Karpas-422 (cell line): Measurements from ENCODE around the gene FAM241B. TPM values are rescaled to one million over a fixed set of nuclear protein-coding genes. Genes with fewer than 3 reads are reported as not detected.

Experiments used
- DNase-seq: peaks from one replicate; pipeline ENCODE4 v3.0.0-alpha.2; 2015
- H2AFZ ChIP-seq: fragments of 200-600 bp; sonication (generic); 2 replicates; pipeline ENCODE4 v1.6.1; 2014; ENCODE audit warnings: antibody characterized with exemption, low read length, mixed read lengths
- H3K27ac ChIP-seq: fragments of 200-600 bp; sonication (generic); 2 replicates; pipeline ENCODE4 v1.5.1; 2014; ENCODE audit warnings: mild to moderate bottlenecking, low read length, moderate library complexity
- H3K27me3 ChIP-seq: fragments of 200-600 bp; sonication (generic); 2 replicates; pipeline ENCODE4 v1.6.1; 2014; ENCODE audit warnings: low read length, mixed read lengths
- H3K36me3 ChIP-seq: fragments of 200-600 bp; sonication (generic); 2 replicates; pipeline ENCODE4 v1.6.1; 2014; ENCODE audit warnings: low read length, mixed read lengths; ENCODE audit not compliant: insufficient read depth
- H3K4me1 ChIP-seq: fragments of 200-600 bp; sonication (generic); 2 replicates; pipeline ENCODE4 v1.6.1; 2014; ENCODE audit warnings: mild to moderate bottlenecking, low read length, mixed read lengths
- H3K4me2 ChIP-seq: fragments of 200-600 bp; sonication (generic); 2 replicates; pipeline ENCODE4 v1.6.1; 2014; ENCODE audit warnings: low read length, low read depth, mild to moderate bottlenecking; ENCODE audit not compliant: poor library complexity, severe bottlenecking
- H3K4me3 ChIP-seq: fragments of 200-600 bp; sonication (generic); 2 replicates; pipeline ENCODE4 v1.5.1; 2014; ENCODE audit warnings: mild to moderate bottlenecking, antibody characterized with exemption, low read length, mixed read lengths
- H3K79me2 ChIP-seq: fragments of 200-600 bp; sonication (generic); 2 replicates; pipeline ENCODE4 v1.6.1; 2014; ENCODE audit warnings: mild to moderate bottlenecking, low read length, mixed read lengths
- H3K9ac ChIP-seq: fragments of 200-600 bp; sonication (generic); 2 replicates; pipeline ENCODE4 v1.6.0; 2014; ENCODE audit warnings: low read length
- H3K9me2 ChIP-seq: fragments of 200-600 bp; sonication (generic), shearing (Covaris generic); replicated peaks from 2 replicates; pipeline ENCODE4 v1.6.0; 2014; ENCODE audit warnings: mild to moderate bottlenecking, low read length, moderate library complexity; ENCODE audit not compliant: insufficient read depth
- H3K9me3 ChIP-seq: fragments of 300-700, 200-600 bp; sonication (generic); 2 replicates; pipeline ENCODE4 v1.6.1; 2014; ENCODE audit warnings: low read length, mixed read lengths
- H4K20me1 ChIP-seq: fragments of 200-600 bp; sonication (generic); 2 replicates; pipeline ENCODE4 v1.6.1; 2014; ENCODE audit warnings: mild to moderate bottlenecking, antibody characterized with exemption, low read length, low read depth; ENCODE audit not compliant: insufficient read depth
- total RNA-seq: library from RNA; depleted of rRNA; stranded (reverse); fragments of >200 nt; shearing (Covaris generic); gene quantifications from 2 replicates; pipeline ENCODE4 v1.2.3, GENCODE V29; 2014; ENCODE audit warnings: low replicate concordance; rRNA removed

FAM241B gene, protein sequence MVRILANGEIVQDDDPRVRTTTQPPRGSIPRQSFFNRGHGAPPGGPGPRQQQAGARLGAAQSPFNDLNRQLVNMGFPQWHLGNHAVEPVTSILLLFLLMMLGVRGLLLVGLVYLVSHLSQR
- total RNA-seq: not detected in 2 replicates

GRCh38 chr10:69629897-69630650, at the start of gene FAM241B:
TSS of gene FAM241B (plus strand) at chr10:69630247. CDS start at chr10:69631744, 1,497 bp downstream.
- no peaks in the 10 kb centered on the region for H4K20me1 ChIP-seq
- H3K9me2 ChIP-seq: no peaks in the 10 kb centered on the region
- no peak within 1 kb of the TSS for H3K4me2 ChIP-seq
- no peak within 1 kb of the TSS for H3K4me3 ChIP-seq
- H3K36me3 ChIP-seq: no peaks in the 10 kb centered on the region
- H3K4me1 ChIP-seq: no peaks in the 10 kb centered on the region
- H3K27ac ChIP-seq: no peak within 1 kb of the TSS
- no peaks in the 10 kb centered on the region for H3K27me3 ChIP-seq
- no peak within 1 kb of the TSS for H3K9ac ChIP-seq
- no peak for DNase-seq
- no peaks in the 10 kb centered on the region for H3K79me2 ChIP-seq
- H2AFZ ChIP-seq: no peak within 1 kb of the TSS
- no peaks in the 10 kb centered on the region for H3K9me3 ChIP-seq

DNA sequence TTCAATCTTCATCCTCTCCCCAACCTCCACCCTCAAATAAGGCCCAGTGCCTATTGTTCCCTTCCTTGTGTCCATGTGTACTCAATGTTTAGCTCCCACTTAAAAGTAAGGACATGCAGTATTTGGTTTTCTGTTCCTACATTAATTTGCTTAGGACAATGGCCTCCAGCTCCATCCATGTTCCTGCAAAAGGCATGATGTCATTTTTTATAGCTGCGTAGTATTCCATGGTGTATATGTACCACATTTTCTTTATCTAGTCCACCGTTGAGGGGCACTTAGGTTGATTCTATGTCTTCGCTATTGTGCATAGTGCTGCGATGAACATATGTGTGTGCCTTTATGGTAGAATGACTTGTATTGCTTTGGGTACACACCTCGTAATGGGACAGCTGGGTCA, 49.6 kb upstream of the FAM241B start:
- Histone ChIP-seq H3K4me3 (no peak overlapping the region), H3K9ac (no peak overlapping the region), H3K27me3 (no peaks in the 10 kb centered on the region), H3K27ac (no peak overlapping the region), H3K9me2 (no peaks in the 10 kb centered on the region), H2AFZ (no peak overlapping the region), H3K36me3 (no peaks in the 10 kb centered on the region), H4K20me1 (no peaks in the 10 kb centered on the region), H3K4me1 (no peaks in the 10 kb centered on the region), H3K4me2 (no peak overlapping the region), H3K9me3 (no peaks in the 10 kb centered on the region), H3K79me2 (no peaks in the 10 kb centered on the region)
- no peak for DNase-seq

- no peak overlapping the region for H2AFZ ChIP-seq
- H3K9me3 ChIP-seq: no peaks in the 10 kb centered on the region
- H3K27me3 ChIP-seq: 0 out of 2 replicates have a peak, but pooled peaks cover 2% of the 10 kb centered on the region
- H4K20me1 ChIP-seq: no peaks in the 10 kb centered on the region
- no peak overlapping the region for H3K4me2 ChIP-seq
- no peak overlapping the region for H3K4me3 ChIP-seq
- no peak overlapping the region for H3K9ac ChIP-seq
- no peaks in the 10 kb centered on the region for H3K79me2 ChIP-seq
- H3K9me2 ChIP-seq: no peaks in the 10 kb centered on the region
- no peak for DNase-seq
- H3K36me3 ChIP-seq: no peaks in the 10 kb centered on the region
- no peak overlapping the region for H3K27ac ChIP-seq
- H3K4me1 ChIP-seq: no peaks in the 10 kb centered on the region
Measured at GRCh38 chr10:69583106-69583505, 46.9 kb upstream of the FAM241B start.

- Histone ChIP-seq H4K20me1 (no peaks in the 10 kb centered on the region), H3K9me3 (no peaks in the 10 kb centered on the region), H3K27ac (no peak overlapping the region), H3K27me3 (0 out of 2 replicates have a peak, but pooled peaks cover 2% of the 10 kb centered on the region), H3K36me3 (no peaks in the 10 kb centered on the region), H3K4me2 (no peak overlapping the region), H3K9ac (no peak overlapping the region), H2AFZ (no peak overlapping the region), H3K4me3 (no peak overlapping the region), H3K79me2 (no peaks in the 10 kb centered on the region), H3K9me2 (no peaks in the 10 kb centered on the region), H3K4me1 (no peaks in the 10 kb centered on the region)
- no peak for DNase-seq
Measured at GRCh38 chr10:69584624-69585023, 45.4 kb upstream of the FAM241B start.

GRCh38 chr10:69588358-69588757, 41.7 kb upstream of the FAM241B start:
- Histone ChIP-seq H2AFZ (no peak overlapping the region), H3K27ac (no peak overlapping the region), H3K9me2 (no peaks in the 10 kb centered on the region), H3K36me3 (no peaks in the 10 kb centered on the region), H3K4me1 (no peaks in the 10 kb centered on the region), H3K79me2 (no peaks in the 10 kb centered on the region), H3K9me3 (no peaks in the 10 kb centered on the region), H3K4me3 (no peak overlapping the region), H4K20me1 (no peaks in the 10 kb centered on the region), H3K27me3 (0 out of 2 replicates have a peak, but pooled peaks cover 2% of the 10 kb centered on the region), H3K4me2 (no peak overlapping the region), H3K9ac (no peak overlapping the region)
- peak; percentile 41 for DNase-seq

DNA sequence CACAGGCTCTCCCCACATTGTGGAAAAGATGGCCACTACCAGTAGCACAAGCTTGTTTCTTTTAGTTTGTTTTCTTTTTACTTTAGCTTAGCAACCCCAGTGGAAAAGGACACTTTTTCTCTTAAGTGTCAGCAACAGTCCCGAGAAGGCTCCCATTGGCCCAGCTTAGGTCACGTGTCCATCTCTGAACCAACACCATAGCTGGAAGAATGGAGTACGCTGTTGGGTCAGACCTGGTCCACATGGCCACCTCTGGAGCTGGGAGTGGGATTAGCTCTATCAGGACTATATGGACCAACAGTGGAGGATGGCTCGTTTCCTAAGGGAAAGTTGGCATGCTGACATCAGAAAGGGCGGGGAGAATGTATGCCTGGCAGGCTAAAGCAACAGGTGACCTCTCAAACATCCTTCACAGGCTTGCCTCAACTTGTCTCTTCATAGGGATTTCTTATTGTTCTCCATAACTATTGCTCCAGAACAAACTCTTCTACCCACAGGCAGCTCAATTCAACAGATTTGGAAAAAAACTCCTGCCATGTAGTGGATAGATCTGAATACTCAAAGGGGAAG, 29.2 kb upstream of the FAM241B start:
- no peak for DNase-seq
- no peaks in the 10 kb centered on the region for H3K36me3 ChIP-seq
- no peak overlapping the region for H3K27ac ChIP-seq
- H2AFZ ChIP-seq: no peak overlapping the region
- no peaks in the 10 kb centered on the region for H3K9me2 ChIP-seq
- H3K9ac ChIP-seq: no peak overlapping the region
- no peaks in the 10 kb centered on the region for H3K9me3 ChIP-seq
- H3K4me2 ChIP-seq: no peak overlapping the region
- H3K4me3 ChIP-seq: no peak overlapping the region
- no peaks in the 10 kb centered on the region for H4K20me1 ChIP-seq
- no peaks in the 10 kb centered on the region for H3K4me1 ChIP-seq
- no peaks in the 10 kb centered on the region for H3K79me2 ChIP-seq
- no peaks in the 10 kb centered on the region for H3K27me3 ChIP-seq

GRCh38 chr10:69609077-69609476, 21.0 kb upstream of the FAM241B start:
- Histone ChIP-seq H3K27ac (no peak overlapping the region), H3K79me2 (no peaks in the 10 kb centered on the region), H4K20me1 (no peaks in the 10 kb centered on the region), H3K9ac (no peak overlapping the region), H2AFZ (no peak overlapping the region), H3K4me1 (peaks cover 3% of the 10 kb centered on the region), H3K4me2 (no peak overlapping the region), H3K9me2 (no peaks in the 10 kb centered on the region), H3K27me3 (no peaks in the 10 kb centered on the region), H3K9me3 (peaks cover 4% of the 10 kb centered on the region; the same call in 1 of the 2 replicates), H3K36me3 (no peaks in the 10 kb centered on the region), H3K4me3 (no peak overlapping the region)
- DNase-seq: no peak

DNA sequence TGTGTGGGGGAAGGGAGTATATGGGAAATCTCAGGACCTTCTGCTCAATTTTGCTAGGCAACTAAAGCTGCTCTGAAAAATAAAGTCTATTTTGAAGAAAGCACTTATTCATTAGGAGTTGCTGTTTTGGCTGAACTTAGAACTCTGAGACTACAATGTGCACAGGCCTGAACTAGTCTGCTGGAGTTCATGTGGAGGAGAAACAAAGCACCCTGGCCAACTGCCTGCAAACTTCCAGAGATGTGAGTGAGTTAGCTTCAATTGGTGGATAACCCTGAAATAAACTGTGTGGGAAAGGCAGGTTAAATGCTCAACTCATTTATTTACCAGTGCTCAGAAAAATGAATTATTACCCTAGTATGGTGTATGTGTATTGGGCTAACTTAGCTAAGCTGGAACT, 17.3 kb upstream of the FAM241B start:
- H4K20me1 ChIP-seq: no peaks in the 10 kb centered on the region
- no peaks in the 10 kb centered on the region for H3K27me3 ChIP-seq
- no peak overlapping the region for H3K4me3 ChIP-seq
- no peak overlapping the region for H3K9ac ChIP-seq
- no peak overlapping the region for H3K4me2 ChIP-seq
- H3K9me3 ChIP-seq: peaks cover 4% of the 10 kb centered on the region; the same call in 1 of the 2 replicates
- DNase-seq: no peak
- no peaks in the 10 kb centered on the region for H3K36me3 ChIP-seq
- no peak overlapping the region for H2AFZ ChIP-seq
- no peaks in the 10 kb centered on the region for H3K79me2 ChIP-seq
- no peaks in the 10 kb centered on the region for H3K9me2 ChIP-seq
- peaks cover 10% of the 10 kb centered on the region for H3K4me1 ChIP-seq
- H3K27ac ChIP-seq: no peak overlapping the region
